ENCODE measurements around the gene C4orf50.

C4orf50 gene

DNA sequence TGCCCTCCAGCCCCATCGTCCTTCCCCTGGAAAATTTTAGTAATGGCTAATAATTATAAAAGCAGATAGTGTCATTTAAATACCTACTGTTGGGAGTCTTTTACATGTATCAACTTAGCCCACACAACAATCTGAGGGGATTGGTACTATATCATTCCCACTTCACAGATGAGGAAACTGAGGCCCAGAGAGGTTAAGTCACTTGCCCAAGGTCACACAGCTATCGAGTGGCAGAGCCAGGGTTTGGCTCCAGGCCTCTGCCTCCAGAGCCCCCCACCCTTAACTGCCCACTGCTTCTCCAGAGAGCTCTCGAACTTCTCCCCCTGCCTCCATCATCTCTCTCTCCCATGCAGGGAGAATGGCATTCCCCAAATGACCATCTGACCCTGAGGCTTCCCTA, 7.4 kb downstream of the C4orf50 start:
- no peak for ATAC-seq
- TF ChIP-seq CSDC2 (CRISPR knock-in tag; IDR thresholded peaks at IDR 0.05) (no peak), ISL1 (CRISPR knock-in tag; IDR thresholded peaks at IDR 0.05) (no peak)
- TF ChIP-seq, protein P1, sequence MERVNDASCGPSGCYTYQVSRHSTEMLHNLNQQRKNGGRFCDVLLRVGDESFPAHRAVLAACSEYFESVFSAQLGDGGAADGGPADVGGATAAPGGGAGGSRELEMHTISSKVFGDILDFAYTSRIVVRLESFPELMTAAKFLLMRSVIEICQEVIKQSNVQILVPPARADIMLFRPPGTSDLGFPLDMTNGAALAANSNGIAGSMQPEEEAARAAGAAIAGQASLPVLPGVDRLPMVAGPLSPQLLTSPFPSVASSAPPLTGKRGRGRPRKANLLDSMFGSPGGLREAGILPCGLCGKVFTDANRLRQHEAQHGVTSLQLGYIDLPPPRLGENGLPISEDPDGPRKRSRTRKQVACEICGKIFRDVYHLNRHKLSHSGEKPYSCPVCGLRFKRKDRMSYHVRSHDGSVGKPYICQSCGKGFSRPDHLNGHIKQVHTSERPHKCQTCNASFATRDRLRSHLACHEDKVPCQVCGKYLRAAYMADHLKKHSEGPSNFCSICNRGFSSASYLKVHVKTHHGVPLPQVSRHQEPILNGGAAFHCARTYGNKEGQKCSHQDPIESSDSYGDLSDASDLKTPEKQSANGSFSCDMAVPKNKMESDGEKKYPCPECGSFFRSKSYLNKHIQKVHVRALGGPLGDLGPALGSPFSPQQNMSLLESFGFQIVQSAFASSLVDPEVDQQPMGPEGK (CRISPR knock-in tag; IDR thresholded peaks at IDR 0.05; ENCODE audit: borderline replicate concordance), result no peak

DNA sequence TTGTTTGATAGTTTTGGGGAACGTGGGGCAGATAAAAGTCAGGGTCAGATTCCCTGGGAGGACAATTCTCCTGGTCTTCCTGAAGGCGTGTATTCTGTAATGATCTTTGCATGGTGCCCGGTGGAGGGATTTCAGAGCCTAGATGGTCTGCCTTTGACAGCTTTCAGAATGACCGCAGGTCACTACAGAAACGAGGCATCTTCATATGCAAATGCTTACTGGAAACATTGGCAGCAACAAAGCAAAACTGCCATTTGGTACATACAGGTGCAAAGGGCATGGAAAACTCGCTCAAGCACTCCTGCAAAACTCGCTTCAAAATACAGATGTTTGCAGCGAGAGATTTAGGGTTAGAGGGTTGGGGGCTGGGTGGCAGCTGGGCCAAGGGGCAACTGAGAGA, 8.8 kb downstream of the C4orf50 start:
- no peak for ATAC-seq

DNA sequence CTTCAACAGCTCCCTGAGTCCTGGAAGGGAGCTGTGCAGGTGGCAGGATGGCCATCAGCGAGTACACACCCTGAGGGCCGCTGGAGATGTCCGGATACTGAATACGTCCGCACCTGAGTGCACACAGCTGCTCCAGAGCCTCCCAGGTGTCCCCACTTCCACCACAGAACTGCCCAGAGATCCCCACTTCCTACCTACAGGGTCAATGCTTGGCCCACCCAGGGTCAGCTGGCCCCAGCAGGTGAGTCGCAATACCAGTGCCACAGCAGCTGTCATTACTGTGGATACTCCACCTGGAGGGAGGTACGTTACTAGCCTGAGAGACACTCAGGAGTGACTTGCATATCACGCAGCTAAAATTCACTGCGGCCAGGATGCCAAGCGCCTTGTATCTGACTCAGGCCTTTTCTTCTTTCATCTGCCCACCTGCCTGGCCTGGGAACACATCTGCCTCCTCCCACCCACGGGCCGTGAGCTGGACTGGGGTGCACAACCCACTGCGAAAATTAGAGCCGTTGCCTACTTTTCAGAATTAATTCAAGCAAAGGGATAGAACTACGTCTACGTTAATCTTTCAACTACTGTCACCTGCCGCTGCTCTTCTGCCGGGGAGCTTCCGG, 9.4 kb downstream of the C4orf50 start:
- ATAC-seq, result no peak
- TF ChIP-seq, protein P2, sequence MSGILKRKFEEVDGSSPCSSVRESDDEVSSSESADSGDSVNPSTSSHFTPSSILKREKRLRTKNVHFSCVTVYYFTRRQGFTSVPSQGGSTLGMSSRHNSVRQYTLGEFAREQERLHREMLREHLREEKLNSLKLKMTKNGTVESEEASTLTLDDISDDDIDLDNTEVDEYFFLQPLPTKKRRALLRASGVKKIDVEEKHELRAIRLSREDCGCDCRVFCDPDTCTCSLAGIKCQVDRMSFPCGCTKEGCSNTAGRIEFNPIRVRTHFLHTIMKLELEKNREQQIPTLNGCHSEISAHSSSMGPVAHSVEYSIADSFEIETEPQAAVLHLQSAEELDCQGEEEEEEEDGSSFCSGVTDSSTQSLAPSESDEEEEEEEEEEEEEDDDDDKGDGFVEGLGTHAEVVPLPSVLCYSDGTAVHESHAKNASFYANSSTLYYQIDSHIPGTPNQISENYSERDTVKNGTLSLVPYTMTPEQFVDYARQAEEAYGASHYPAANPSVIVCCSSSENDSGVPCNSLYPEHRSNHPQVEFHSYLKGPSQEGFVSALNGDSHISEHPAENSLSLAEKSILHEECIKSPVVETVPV (CRISPR knock-in tag; IDR thresholded peaks at IDR 0.05), result no peak
- TF ChIP-seq, protein P1 (CRISPR knock-in tag; IDR thresholded peaks at IDR 0.05; ENCODE audit: borderline replicate concordance), result no peak
- TF ChIP-seq OSR1 (CRISPR knock-in tag; IDR thresholded peaks at IDR 0.05) (no peak), ZNF8 (CRISPR knock-in tag; IDR thresholded peaks at IDR 0.05) (no peak), RARB (CRISPR knock-in tag; IDR thresholded peaks at IDR 0.05) (no peak), ESRRG (CRISPR knock-in tag; IDR thresholded peaks at IDR 0.05) (no peak), GLIS3 (CRISPR knock-in tag; IDR thresholded peaks at IDR 0.05) (no peak), TOX (CRISPR knock-in tag; IDR thresholded peaks at IDR 0.05; ENCODE audit: borderline replicate concordance) (no peak)

More for the DNA sequence above, 8.8 kb downstream of the C4orf50 start:
- TF ChIP-seq ZNF70 (CRISPR knock-in tag; IDR thresholded peaks at IDR 0.05) (no peak), ZNF565 (CRISPR knock-in tag; conservative IDR thresholded peaks at IDR 0.05; ENCODE audit: low read depth) (no peak), GLIS3 (CRISPR knock-in tag; IDR thresholded peaks at IDR 0.05) (no peak), ZNF8 (CRISPR knock-in tag; IDR thresholded peaks at IDR 0.05) (no peak), PPARA (CRISPR knock-in tag; IDR thresholded peaks at IDR 0.05; ENCODE audit: borderline replicate concordance) (no peak), SNAI2 (CRISPR knock-in tag; IDR thresholded peaks at IDR 0.05) (no peak), RARB (CRISPR knock-in tag; IDR thresholded peaks at IDR 0.05) (no peak), ZC3H10 (CRISPR knock-in tag; IDR thresholded peaks at IDR 0.05) (no peak), ESRRG (CRISPR knock-in tag; IDR thresholded peaks at IDR 0.05) (no peak), ZFP30 (CRISPR knock-in tag; IDR thresholded peaks at IDR 0.05) (no peak), OSR1 (CRISPR knock-in tag; IDR thresholded peaks at IDR 0.05) (no peak), BACH2 (CRISPR knock-in tag; IDR thresholded peaks at IDR 0.05; ENCODE audit: borderline replicate concordance) (no peak), ISL1 (CRISPR knock-in tag; IDR thresholded peaks at IDR 0.05) (no peak), TCF4 (CRISPR knock-in tag; IDR thresholded peaks at IDR 0.05; ENCODE audit: borderline replicate concordance) (no peak), ZFP3 (CRISPR knock-in tag; IDR thresholded peaks at IDR 0.05) (no peak)
- TF ChIP-seq, protein P2 (CRISPR knock-in tag; IDR thresholded peaks at IDR 0.05), result no peak
- TF ChIP-seq, protein P3, sequence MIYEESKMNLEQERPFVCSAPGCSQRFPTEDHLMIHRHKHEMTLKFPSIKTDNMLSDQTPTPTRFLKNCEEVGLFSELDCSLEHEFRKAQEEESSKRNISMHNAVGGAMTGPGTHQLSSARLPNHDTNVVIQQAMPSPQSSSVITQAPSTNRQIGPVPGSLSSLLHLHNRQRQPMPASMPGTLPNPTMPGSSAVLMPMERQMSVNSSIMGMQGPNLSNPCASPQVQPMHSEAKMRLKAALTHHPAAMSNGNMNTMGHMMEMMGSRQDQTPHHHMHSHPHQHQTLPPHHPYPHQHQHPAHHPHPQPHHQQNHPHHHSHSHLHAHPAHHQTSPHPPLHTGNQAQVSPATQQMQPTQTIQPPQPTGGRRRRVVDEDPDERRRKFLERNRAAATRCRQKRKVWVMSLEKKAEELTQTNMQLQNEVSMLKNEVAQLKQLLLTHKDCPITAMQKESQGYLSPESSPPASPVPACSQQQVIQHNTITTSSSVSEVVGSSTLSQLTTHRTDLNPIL (CRISPR knock-in tag; IDR thresholded peaks at IDR 0.05; ENCODE audit: low read depth), result no peak
- TF ChIP-seq, protein P1 (CRISPR knock-in tag; IDR thresholded peaks at IDR 0.05; ENCODE audit: borderline replicate concordance), result no peak
- TF ChIP-seq, protein P4, sequence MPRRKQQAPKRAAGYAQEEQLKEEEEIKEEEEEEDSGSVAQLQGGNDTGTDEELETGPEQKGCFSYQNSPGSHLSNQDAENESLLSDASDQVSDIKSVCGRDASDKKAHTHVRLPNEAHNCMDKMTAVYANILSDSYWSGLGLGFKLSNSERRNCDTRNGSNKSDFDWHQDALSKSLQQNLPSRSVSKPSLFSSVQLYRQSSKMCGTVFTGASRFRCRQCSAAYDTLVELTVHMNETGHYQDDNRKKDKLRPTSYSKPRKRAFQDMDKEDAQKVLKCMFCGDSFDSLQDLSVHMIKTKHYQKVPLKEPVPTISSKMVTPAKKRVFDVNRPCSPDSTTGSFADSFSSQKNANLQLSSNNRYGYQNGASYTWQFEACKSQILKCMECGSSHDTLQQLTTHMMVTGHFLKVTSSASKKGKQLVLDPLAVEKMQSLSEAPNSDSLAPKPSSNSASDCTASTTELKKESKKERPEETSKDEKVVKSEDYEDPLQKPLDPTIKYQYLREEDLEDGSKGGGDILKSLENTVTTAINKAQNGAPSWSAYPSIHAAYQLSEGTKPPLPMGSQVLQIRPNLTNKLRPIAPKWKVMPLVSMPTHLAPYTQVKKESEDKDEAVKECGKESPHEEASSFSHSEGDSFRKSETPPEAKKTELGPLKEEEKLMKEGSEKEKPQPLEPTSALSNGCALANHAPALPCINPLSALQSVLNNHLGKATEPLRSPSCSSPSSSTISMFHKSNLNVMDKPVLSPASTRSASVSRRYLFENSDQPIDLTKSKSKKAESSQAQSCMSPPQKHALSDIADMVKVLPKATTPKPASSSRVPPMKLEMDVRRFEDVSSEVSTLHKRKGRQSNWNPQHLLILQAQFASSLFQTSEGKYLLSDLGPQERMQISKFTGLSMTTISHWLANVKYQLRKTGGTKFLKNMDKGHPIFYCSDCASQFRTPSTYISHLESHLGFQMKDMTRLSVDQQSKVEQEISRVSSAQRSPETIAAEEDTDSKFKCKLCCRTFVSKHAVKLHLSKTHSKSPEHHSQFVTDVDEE (CRISPR knock-in tag; IDR thresholded peaks at IDR 0.05), result no peak
- TF ChIP-seq, protein P5, sequence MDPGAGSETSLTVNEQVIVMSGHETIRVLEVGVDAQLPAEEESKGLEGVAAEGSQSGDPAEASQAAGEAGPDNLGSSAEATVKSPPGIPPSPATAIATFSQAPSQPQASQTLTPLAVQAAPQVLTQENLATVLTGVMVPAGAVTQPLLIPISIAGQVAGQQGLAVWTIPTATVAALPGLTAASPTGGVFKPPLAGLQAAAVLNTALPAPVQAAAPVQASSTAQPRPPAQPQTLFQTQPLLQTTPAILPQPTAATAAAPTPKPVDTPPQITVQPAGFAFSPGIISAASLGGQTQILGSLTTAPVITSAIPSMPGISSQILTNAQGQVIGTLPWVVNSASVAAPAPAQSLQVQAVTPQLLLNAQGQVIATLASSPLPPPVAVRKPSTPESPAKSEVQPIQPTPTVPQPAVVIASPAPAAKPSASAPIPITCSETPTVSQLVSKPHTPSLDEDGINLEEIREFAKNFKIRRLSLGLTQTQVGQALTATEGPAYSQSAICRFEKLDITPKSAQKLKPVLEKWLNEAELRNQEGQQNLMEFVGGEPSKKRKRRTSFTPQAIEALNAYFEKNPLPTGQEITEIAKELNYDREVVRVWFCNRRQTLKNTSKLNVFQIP (CRISPR knock-in tag; IDR thresholded peaks at IDR 0.05; ENCODE audit: borderline replicate concordance, low read depth), result no peak

Measured in SK-N-SH treated with all-trans-retinoic acid at 6 μM for 48 hours (cell line).